ENCODE results near the gene ASB5.

- TF ChIP-seq CTCF (conservative IDR thresholded peaks at IDR 0.05) (no peak), ZFX (IDR thresholded peaks at IDR 0.05) (no peak)
Measured at GRCh38 chr4:176238826-176239225, 30.2 kb downstream of the ASB5 start.

Measured in C4-2B (cell line).